ENCODE results near the gene MPZL2. TPM values are rescaled to one million over a fixed set of nuclear protein-coding genes. Genes with fewer than 3 reads are reported as not detected.

Gene MPZL2
- total RNA-seq (2022; extraction: Qiagen RNA extraction): 0.15 TPM in 1 of 5 replicates, not detected in the others

DNA sequence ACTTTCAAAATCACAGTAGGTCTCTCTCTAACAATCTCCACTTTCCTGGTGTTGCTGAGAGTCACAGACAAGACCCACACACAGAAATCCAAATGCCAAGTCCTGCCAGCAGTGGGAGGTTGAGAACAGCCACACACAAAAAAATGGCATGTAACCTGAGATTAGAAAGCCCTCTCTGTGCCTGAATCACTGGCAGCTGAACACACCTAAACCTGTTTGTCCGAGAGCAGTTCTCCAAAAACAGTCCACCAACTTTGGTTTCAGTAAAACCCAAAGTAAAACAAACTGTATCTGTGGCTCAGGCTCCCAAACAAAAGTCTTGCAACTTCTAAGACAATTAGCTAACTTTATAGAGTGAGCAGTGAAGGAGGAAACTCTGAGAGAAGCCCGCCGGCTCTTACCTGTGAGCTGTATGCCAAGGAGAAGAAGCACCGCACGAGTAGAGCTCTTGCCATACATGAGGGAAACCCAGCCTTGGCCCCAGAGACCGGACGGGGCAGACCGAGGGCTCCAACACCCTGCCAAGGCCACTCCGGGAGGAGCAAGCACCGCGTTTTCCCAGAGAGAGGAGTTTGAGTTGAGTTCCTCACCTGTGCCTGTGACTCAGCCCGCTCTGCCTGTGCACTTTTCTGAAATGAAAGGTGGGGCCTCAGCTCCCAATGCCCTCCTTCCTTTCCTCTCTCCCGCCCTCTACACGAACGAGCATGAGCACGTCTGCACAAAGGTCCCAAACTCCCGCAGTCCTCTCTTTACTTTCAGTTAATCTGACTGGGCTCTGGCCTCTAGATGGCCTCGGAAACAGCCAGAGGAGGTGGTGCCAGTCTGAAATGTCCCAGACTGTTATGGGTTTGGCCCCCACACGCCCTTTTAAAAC is at the start of gene MPZL2:
TSS of gene MPZL2 (minus strand) at position 603 of the 874 bp plus-strand sequence. CDS start at position 459, 144 bp downstream.

DNA sequence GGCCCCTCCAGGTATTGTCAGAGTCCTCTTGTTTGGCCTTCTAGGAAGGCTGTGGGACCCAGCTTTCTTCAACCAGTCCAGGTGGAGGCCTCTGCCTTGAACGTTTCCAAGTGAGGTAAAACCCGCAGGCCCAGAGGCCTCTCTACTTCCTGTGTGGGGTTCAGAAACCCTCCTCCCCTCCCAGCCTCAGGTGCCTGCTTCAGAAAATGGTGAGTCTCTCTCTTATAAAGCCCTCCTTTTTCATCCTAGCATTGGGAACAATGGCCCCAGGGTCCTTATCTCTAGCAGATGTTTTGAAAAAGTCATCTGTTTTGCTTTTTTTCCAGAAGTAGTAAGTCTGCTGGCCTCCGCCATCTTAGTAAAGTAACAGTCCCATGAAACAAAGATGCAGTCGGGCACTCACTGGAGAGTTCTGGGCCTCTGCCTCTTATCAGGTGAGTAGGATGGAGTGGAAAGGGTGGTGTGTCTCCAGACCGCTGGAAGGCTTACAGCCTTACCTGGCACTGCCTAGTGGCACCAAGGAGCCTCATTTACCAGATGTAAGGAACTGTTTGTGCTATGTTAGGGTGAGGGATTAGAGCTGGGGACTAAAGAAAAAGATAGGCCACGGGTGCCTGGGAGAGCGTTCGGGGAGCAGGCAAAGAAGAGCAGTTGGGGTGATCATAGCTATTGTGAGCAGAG is 40.6 kb upstream of the MPZL2 start, which contains the start of gene CD3E:
TSS of gene CD3E (plus strand) at position 163 of the 681 bp plus-strand sequence. CDS start at position 386, 223 bp downstream.

DNA sequence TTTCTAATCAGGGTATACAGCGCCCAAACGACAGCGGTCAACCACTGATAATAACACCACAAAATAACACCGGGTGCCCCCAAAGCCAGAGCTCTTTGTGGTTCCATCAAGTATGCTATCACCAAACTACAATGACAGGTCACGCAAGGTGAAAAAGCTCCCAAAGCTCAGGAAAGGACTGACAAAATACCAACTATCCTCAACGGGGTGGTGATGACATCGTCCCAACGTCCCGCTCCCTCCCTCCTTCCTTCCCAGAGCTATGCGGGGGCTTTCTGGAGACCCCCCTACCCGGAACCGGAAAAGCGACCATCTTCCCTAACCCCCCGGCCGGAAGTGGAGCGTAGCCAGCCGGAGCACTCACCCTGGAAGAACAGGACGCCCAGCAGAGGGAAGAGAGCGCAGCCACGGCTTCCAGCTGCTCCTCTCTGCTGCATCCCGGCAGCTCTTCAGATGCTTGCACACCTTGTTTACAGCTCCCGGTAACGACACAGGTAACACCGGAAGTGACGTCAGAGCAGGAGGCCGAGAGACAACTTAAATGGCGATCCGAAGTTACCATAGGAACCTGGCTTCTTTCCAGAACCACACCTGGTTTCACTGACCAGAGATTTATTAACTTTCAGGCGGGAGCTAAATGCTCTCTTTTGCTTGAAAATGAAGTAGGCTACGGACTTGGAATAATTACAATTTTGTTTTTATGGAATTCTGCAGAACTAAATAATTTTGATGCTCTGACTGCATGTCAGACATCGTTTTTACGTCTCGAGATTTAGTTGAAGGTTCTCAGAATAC is 12.0 kb downstream of the MPZL2 start, which contains the start of gene MPZL3:
TSS of gene MPZL3 (minus strand) at position 508 of the 795 bp plus-strand sequence. CDS start at position 437, 71 bp downstream.

DNA sequence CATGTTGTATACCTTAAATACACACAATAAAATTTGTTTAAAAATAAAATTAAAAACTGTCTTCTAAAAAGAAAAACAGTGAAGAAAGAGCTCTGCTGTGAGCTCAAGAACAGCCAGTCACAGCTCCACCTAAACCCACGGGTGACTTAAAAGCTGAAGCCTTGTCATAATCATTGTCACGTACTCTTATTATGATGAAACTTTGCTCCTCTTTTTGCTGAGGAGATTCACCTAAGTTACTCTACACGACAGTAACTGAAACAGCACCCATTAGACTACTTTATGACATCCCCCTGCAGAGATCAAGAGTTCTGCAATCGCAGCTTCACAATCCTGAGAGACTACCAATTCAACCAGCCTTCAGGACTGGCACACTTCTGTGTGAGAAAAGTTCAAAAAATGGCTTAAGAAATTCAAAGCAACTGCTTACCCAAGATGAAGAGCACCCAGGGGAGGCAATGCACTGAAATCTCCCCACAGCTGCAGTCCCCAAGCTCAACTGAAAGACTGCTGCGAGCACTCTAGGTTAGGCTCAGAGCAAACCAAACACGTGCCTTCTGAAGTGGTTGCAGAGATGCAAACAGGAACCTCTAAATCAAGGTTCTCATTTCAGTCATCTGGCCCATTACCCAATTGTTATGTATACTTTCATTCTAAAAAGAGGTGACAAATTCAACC is 39.4 kb downstream of the MPZL2 start, which contains the start of gene JAML:
TSS of gene JAML (minus strand) at position 501 of the 678 bp plus-strand sequence. CDS start 10,145 bp downstream, outside the sequence.

Other genes with a start within 250 kb of the MPZL2 start
- not detected in 5 replicates for gene TMPRSS4, start 187.2 kb downstream of the MPZL2 start, total RNA-seq (2022; extraction: Qiagen RNA extraction)
- not detected in 5 replicates for gene SMIM35, start 177.3 kb downstream of the MPZL2 start, total RNA-seq (2022; extraction: Qiagen RNA extraction)
- 0.03 to 0.08 TPM (median 0.07 TPM) in 5 replicates for gene SCN4B, start 111.5 kb downstream of the MPZL2 start, total RNA-seq (2022; extraction: Qiagen RNA extraction)
- not detected in 5 replicates for gene SCN2B, start 87.7 kb downstream of the MPZL2 start, total RNA-seq (2022; extraction: Qiagen RNA extraction)
- gene JAML, start 39.3 kb downstream of the MPZL2 start, total RNA-seq (2022; extraction: Qiagen RNA extraction): not detected in 5 replicates
- gene MPZL3, start 11.9 kb downstream of the MPZL2 start, total RNA-seq (2022; extraction: Qiagen RNA extraction): 0.29 to 0.47 TPM (median 0.32 TPM) in 5 replicates
- gene CD3E, start 40.4 kb upstream of the MPZL2 start, total RNA-seq (2022; extraction: Qiagen RNA extraction): not detected in 5 replicates
- gene CD3D, start 78.4 kb upstream of the MPZL2 start, total RNA-seq (2022; extraction: Qiagen RNA extraction): not detected in 5 replicates
- not detected in 5 replicates for gene CD3G, start 80.0 kb upstream of the MPZL2 start, total RNA-seq (2022; extraction: Qiagen RNA extraction)
- 8.8 to 11.4 TPM (median 9.7 TPM) in 5 replicates for gene UBE4A, start 95.3 kb upstream of the MPZL2 start, total RNA-seq (2022; extraction: Qiagen RNA extraction)
- gene ATP5MG, start 137.3 kb upstream of the MPZL2 start, total RNA-seq (2022; extraction: Qiagen RNA extraction): 163 to 210 TPM (median 186 TPM) in 5 replicates
- gene KMT2A, start 172.2 kb upstream of the MPZL2 start, total RNA-seq (2022; extraction: Qiagen RNA extraction): 11.4 to 15.1 TPM (median 13.5 TPM) in 5 replicates

Measured in A549 treated with CORT108297 at 1 μM for 4 hours (cell line).